Vagina (tissue), 2 donors: Measurements from ENCODE around the gene ALDH1A1. TPM values are rescaled to one million over a fixed set of nuclear protein-coding genes. Genes with fewer than 3 reads are reported as not detected.

Experiments
- DNase-seq, 2 donors: peaks; one replicate each; pipeline ENCODE4 v3.0.0-alpha.2; 2017; ENCODE audit errors: extremely low spot score in 2 of 2
- H3K27ac ChIP-seq: fragments of 200-600 bp; sonication (generic); one replicate; pipeline ENCODE4 v1.5.1; 2019
- H3K27me3 ChIP-seq: fragments of 200-600 bp; sonication (generic); one replicate; pipeline ENCODE4 v1.5.1; 2019
- H3K36me3 ChIP-seq, 2 donors: fragments of 200-600 bp; sonication (generic); one replicate each; pipeline ENCODE4 v1.5.1; 2017 to 2019
- H3K4me1 ChIP-seq: fragments of 200-600 bp; sonication (generic); one replicate; pipeline ENCODE4 v1.5.1; 2019
- H3K4me3 ChIP-seq, 2 donors: fragments of 200-600 bp; sonication (generic); 1 replicate in 1 of 2; 2 replicates in 1 of 2; pipeline ENCODE4 v1.5.1; 2016 to 2019
- H3K9me3 ChIP-seq: fragments of 200-600 bp; sonication (generic); one replicate; pipeline ENCODE4 v1.5.1; 2019
- CTCF ChIP-seq, 3 experiments: fragments of 450-650 bp in 2 of 3; fragments of 200-600 bp in 1 of 3; sonication (generic) in 1 of 3; IDR thresholded peaks; one replicate each; pipeline ENCODE4 v1.5.1; 2017 to 2019; ENCODE audit warnings: antibody characterized with exemption in 3 of 3, mild to moderate bottlenecking in 2 of 3, moderate library complexity in 2 of 3
- POLR2A ChIP-seq, 2 donors: fragments of 450-650 bp; IDR thresholded peaks; one replicate each; pipeline ENCODE4 v1.6.1; 2017; ENCODE audit warnings: antibody characterized with exemption in 2 of 2, mild to moderate bottlenecking in 2 of 2, moderate library complexity in 2 of 2
- POLR2AphosphoS5 ChIP-seq, 2 donors: sonication (generic); formaldehyde crosslinking; IDR thresholded peaks; one replicate each; pipeline ENCODE4 v1.9.0; 2017; ENCODE audit warnings: antibody characterized with exemption in 2 of 2, mild to moderate bottlenecking in 2 of 2, low read depth in 1 of 2; ENCODE audit not compliant: insufficient read depth in 1 of 2
- intact Hi-C: fragments of 100-400 bp; cut with DNase I; formaldehyde crosslinking; loops from one replicate; pipeline ENCODE4 v1.15.1; 2023
- total RNA-seq: library from RNA; depleted of rRNA; stranded (reverse); fragments of >200 nt; gene quantifications from one replicate; pipeline ENCODE4 v1.2.3, GENCODE V29; 2016

ALDH1A1 gene
- total RNA-seq, 1 donor from 2014 or later: 126 TPM

GRCh38 chr9:72928042-72928507 is 24.8 kb downstream of the ALDH1A1 start:
- intact Hi-C loops: no loop called here
- Histone ChIP-seq H3K27ac (no peak overlapping the region), H3K9me3 (no peaks in the 10 kb centered on the region), H3K27me3 (no peaks in the 10 kb centered on the region), H3K4me1 (peaks cover 11% of the 10 kb centered on the region), H3K36me3 (peaks cover 0 to 16% of the 10 kb centered on the region in 2 donors), H3K4me3 (no peak overlapping the region)
- TF ChIP-seq POLR2A (IDR thresholded peaks at IDR 0.05) (no peak), CTCF (IDR thresholded peaks at IDR 0.05) (no peak), POLR2AphosphoS5 (IDR thresholded peaks at IDR 0.05; ENCODE audit: insufficient read depth in 1 of 2, low read depth in 1 of 2) (no peak)
- DNase-seq: no peak

GRCh38 chr9:72926506-72926905 is 26.3 kb downstream of the ALDH1A1 start:
- Histone ChIP-seq H3K9me3 (no peaks in the 10 kb centered on the region), H3K36me3 (peaks cover 0 to 16% of the 10 kb centered on the region in 2 donors), H3K4me1 (peaks cover 2% of the 10 kb centered on the region), H3K27ac (no peak overlapping the region), H3K4me3 (no peak overlapping the region), H3K27me3 (no peaks in the 10 kb centered on the region)
- no peak for DNase-seq
- TF ChIP-seq POLR2A (IDR thresholded peaks at IDR 0.05) (no peak), POLR2AphosphoS5 (IDR thresholded peaks at IDR 0.05; ENCODE audit: insufficient read depth in 1 of 2, low read depth in 1 of 2) (no peak)
- intact Hi-C loops: no loop called here

DNA sequence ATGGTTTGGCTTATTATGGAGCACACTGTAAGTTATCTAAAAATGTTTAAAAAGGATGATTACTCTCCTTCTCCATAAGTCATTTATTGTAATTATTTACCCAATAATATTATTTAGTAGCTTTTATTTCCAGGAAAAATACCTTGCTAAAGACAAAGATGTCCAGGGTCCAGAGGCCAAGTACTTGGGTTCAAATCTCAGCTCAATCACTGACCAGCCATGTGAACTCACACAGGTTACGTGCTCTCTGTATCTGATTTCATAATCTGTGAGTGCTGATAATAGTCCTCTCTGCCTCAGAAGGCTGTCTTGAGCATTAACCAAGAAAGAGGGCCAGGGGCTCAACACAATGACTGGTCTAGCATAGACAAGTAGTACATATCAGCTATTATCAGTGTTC is 27.0 kb downstream of the ALDH1A1 start:
- Histone ChIP-seq H3K36me3 (peaks cover 0 to 16% of the 10 kb centered on the region in 2 donors), H3K9me3 (no peaks in the 10 kb centered on the region), H3K4me3 (no peak overlapping the region), H3K27ac (no peak overlapping the region), H3K4me1 (no peaks in the 10 kb centered on the region), H3K27me3 (no peaks in the 10 kb centered on the region)
- intact Hi-C loops: no loop called here
- TF ChIP-seq CTCF (IDR thresholded peaks at IDR 0.05): no peak
- no peak for TF ChIP-seq POLR2AphosphoS5 (IDR thresholded peaks at IDR 0.05; ENCODE audit: insufficient read depth in 1 of 2, low read depth in 1 of 2)
- TF ChIP-seq POLR2A (IDR thresholded peaks at IDR 0.05): no peak
- no peak for DNase-seq

GRCh38 chr9:72925126-72925789 is 27.6 kb downstream of the ALDH1A1 start:
- Histone ChIP-seq H3K4me1 (no peaks in the 10 kb centered on the region), H3K27ac (no peak overlapping the region), H3K36me3 (peaks cover 0 to 16% of the 10 kb centered on the region in 2 donors), H3K4me3 (no peak overlapping the region), H3K27me3 (no peaks in the 10 kb centered on the region), H3K9me3 (no peaks in the 10 kb centered on the region)
- no peak for DNase-seq
- no peak for TF ChIP-seq POLR2AphosphoS5 (IDR thresholded peaks at IDR 0.05; ENCODE audit: insufficient read depth in 1 of 2, low read depth in 1 of 2)
- TF ChIP-seq POLR2A (IDR thresholded peaks at IDR 0.05): no peak
- TF ChIP-seq CTCF (IDR thresholded peaks at IDR 0.05): no peak
- intact Hi-C loops: no loop called here

GRCh38 chr9:72924154-72924790 is 28.6 kb downstream of the ALDH1A1 start:
- no peaks in the 10 kb centered on the region for H3K9me3 ChIP-seq
- H3K27me3 ChIP-seq: no peaks in the 10 kb centered on the region
- no peak for DNase-seq
- intact Hi-C loops: no loop called here
- H3K36me3 ChIP-seq: peaks cover 0 to 8% of the 10 kb centered on the region in 2 donors
- TF ChIP-seq CTCF (IDR thresholded peaks at IDR 0.05) (no peak), POLR2A (IDR thresholded peaks at IDR 0.05) (no peak), POLR2AphosphoS5 (IDR thresholded peaks at IDR 0.05; ENCODE audit: insufficient read depth in 1 of 2, low read depth in 1 of 2) (no peak)
- H3K27ac ChIP-seq: no peak overlapping the region
- no peaks in the 10 kb centered on the region for H3K4me1 ChIP-seq
- no peak overlapping the region for H3K4me3 ChIP-seq
